ENCODE measurements around the gene KCNIP4. TPM values are rescaled to one million over a fixed set of nuclear protein-coding genes. Genes with fewer than 3 reads are reported as not detected.

The KCNIP4 gene
- total and polyA plus RNA-seq, 12 donors, result 0.44 to 4.1 (median 1.6) TPM

DNA sequence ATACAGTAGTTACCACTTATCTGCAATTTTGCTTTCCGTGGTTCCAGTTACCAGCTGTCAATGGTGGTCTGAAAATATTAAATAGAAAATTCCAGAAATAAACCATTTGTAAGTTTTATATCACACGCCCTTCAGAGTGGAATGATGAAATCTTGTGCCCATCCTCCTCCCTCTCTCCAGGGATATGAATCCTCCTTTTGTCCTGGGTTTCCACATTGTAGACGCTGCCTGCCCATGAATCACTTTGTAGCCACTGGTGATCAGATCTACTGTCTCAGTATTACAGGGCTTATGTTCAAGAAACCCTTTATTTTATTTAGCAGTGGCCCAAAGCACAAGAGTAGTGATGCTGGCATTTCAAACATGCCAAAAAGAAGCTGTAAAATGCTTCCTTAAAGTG is 198.6 kb downstream of the KCNIP4 start:
- 72 to 79% (median 76%) methylated on average over 3 of the region's 3 CpGs for WGBS, 4 donors
- Histone ChIP-seq H3K9me3 (replicated peaks in 1 of 3) (no peaks in the 10 kb centered on the region), H3K27ac (no peak overlapping the region), H3K4me1 (replicated peaks in 1 of 2) (no peaks in the 10 kb centered on the region), H3K36me3 (replicated peaks in 1 of 2) (no peaks in the 10 kb centered on the region), H3K27me3 (no peaks in the 10 kb centered on the region), H3K4me3 (no peak overlapping the region)
- DNase-seq, result no peak
- intact Hi-C loops (cut with DNase I), result no loop called here
- no peak for TF ChIP-seq POLR2A (IDR thresholded peaks at IDR 0.05)
- TF ChIP-seq, protein P1, sequence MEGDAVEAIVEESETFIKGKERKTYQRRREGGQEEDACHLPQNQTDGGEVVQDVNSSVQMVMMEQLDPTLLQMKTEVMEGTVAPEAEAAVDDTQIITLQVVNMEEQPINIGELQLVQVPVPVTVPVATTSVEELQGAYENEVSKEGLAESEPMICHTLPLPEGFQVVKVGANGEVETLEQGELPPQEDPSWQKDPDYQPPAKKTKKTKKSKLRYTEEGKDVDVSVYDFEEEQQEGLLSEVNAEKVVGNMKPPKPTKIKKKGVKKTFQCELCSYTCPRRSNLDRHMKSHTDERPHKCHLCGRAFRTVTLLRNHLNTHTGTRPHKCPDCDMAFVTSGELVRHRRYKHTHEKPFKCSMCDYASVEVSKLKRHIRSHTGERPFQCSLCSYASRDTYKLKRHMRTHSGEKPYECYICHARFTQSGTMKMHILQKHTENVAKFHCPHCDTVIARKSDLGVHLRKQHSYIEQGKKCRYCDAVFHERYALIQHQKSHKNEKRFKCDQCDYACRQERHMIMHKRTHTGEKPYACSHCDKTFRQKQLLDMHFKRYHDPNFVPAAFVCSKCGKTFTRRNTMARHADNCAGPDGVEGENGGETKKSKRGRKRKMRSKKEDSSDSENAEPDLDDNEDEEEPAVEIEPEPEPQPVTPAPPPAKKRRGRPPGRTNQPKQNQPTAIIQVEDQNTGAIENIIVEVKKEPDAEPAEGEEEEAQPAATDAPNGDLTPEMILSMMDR (IDR thresholded peaks at IDR 0.05), result no peak

DNA sequence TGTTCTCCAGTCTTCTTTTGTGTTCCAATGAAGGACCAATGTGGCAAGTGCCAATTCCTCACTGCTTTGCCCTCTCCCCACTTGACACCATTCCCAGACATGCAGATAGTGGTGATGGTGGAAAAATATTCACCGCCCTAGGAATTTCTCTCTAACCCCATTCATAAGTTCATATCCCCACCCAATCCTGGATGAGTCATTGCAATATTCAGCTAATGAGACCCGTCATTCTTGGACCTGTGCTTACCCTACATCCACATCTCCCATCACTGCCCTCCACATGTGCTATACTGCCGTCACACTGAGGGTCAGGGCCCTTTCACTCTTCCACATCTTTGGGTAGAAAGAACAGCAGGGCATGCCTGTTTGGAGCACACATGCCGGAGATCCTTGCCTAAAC is 199.2 kb downstream of the KCNIP4 start:
- Histone ChIP-seq H3K9me3 (replicated peaks in 1 of 3) (no peaks in the 10 kb centered on the region), H3K4me1 (replicated peaks in 1 of 2) (no peaks in the 10 kb centered on the region), H3K36me3 (replicated peaks in 1 of 2) (no peaks in the 10 kb centered on the region), H3K27ac (no peak overlapping the region), H3K4me3 (no peak overlapping the region), H3K27me3 (no peaks in the 10 kb centered on the region)
- no peak for TF ChIP-seq POLR2A (IDR thresholded peaks at IDR 0.05)
- TF ChIP-seq, protein P1 (IDR thresholded peaks at IDR 0.05), result no peak
- intact Hi-C loops (cut with DNase I), result no loop called here
- WGBS, 4 donors, result 77 to 86% (median 82%) methylated on average over 4 of the region's 4 CpGs
- DNase-seq, result no peak

- no peaks in the 10 kb centered on the region for H3K27me3 ChIP-seq
- no peaks in the 10 kb centered on the region for H3K4me1 ChIP-seq (replicated peaks in 1 of 2)
- no peak for DNase-seq
- no peaks in the 10 kb centered on the region for H3K36me3 ChIP-seq (replicated peaks in 1 of 2)
- intact Hi-C loops (cut with DNase I), result no loop called here
- TF ChIP-seq POLR2A (IDR thresholded peaks at IDR 0.05), result no peak
- TF ChIP-seq, protein P1 (IDR thresholded peaks at IDR 0.05), result no peak
- H3K27ac ChIP-seq, result no peak overlapping the region
- H3K4me3 ChIP-seq, result no peak overlapping the region
- H3K9me3 ChIP-seq (replicated peaks in 1 of 3), result no peaks in the 10 kb centered on the region
Observed at GRCh38 chr4:21744046-21744445, 204.5 kb downstream of the KCNIP4 start.

DNA sequence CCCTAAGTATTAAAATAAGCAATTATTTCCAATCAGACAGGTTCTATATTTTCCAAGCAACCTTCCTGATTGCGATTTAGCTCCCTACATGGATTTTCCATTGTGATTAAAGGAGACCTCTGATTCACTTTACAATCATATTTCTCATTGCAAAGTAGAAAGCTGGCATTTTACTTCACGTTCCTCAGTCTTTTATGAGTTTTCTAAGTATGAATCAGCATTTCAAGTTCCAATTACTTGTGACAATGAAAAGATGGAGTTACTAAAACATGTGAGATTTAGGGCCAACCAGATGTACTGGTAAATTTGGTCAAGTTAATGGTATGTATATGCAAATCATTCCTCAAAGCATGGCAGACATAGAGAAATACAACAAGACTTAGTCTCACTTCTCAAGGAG is 206.2 kb downstream of the KCNIP4 start:
- Histone ChIP-seq H3K27me3 (no peaks in the 10 kb centered on the region), H3K36me3 (replicated peaks in 1 of 2) (no peaks in the 10 kb centered on the region), H3K4me1 (replicated peaks in 1 of 2) (no peaks in the 10 kb centered on the region), H3K27ac (no peak overlapping the region), H3K4me3 (no peak overlapping the region), H3K9me3 (replicated peaks in 1 of 3) (no peaks in the 10 kb centered on the region)
- TF ChIP-seq POLR2A (IDR thresholded peaks at IDR 0.05), result no peak
- DNase-seq, result no peak
- 80 to 91% (median 86%) methylated on average over 2 of the region's 2 CpGs for WGBS, 4 donors
- intact Hi-C loops (cut with DNase I), result no loop called here

- no peak for DNase-seq
- intact Hi-C loops (cut with DNase I), result no loop called here
- H3K36me3 ChIP-seq (replicated peaks in 1 of 2), result no peaks in the 10 kb centered on the region
- H3K4me3 ChIP-seq, result no peak overlapping the region
- WGBS, 4 donors, result 84 to 93% (median 87%) methylated on average over 4 of the region's 4 CpGs
- TF ChIP-seq POLR2A (IDR thresholded peaks at IDR 0.05), result no peak
- TF ChIP-seq, protein P1 (IDR thresholded peaks at IDR 0.05), result no peak
- H3K27me3 ChIP-seq, result no peaks in the 10 kb centered on the region
- H3K9me3 ChIP-seq (replicated peaks in 1 of 3), result no peaks in the 10 kb centered on the region
- no peaks in the 10 kb centered on the region for H3K4me1 ChIP-seq (replicated peaks in 1 of 2)
- no peak overlapping the region for H3K27ac ChIP-seq
Observed at GRCh38 chr4:21738821-21739220, 209.8 kb downstream of the KCNIP4 start.
